ENCODE data around the gene TRIM65. TPM values are rescaled to one million over a fixed set of nuclear protein-coding genes. Genes with fewer than 3 reads are reported as not detected.

TRIM65 gene
- total and polyA plus RNA-seq, 2 of the 13 experiments (the other 11 are each of a cell fraction or from before 2014, with no cell fraction given): 10.3 to 22.4 TPM

DNA sequence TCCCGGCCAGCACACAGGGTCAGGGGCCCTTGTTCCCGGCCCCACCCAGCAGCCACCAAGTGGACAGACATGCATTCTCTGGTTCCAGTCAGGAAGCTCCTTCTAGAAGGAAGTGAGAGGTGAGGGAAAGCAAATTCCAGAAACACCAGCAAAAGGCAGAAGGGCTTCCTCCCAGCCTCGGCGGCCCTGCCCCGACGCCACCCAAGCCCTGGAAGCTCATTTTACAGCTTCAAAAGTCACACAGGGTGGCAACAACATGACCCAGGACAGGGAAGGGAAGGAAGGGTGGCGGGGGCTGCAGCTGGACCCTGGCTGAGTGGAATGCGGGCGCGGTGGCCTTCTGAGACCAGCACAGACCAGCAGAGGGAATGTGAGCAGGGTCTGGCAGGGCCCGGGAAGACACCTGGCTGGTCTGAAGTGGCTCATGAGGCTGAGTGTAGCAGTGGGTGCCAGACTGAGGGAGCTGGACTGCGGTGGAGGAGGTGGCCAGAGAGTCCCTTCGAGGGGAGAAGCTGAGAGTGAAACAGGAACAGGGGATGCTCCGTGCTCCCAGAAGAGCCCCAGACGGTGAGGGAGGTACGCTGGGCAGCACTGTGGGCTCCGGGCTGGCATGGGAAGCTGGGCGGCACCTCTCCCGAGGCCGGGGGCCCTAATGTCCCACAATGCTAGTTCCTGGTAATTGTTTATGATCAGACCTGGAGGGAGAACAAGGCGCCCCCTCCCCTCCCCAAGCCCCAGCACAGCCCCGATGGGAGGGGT is 50.6 kb downstream of the TRIM65 start (continued):
- TF ChIP-seq, protein P1, sequence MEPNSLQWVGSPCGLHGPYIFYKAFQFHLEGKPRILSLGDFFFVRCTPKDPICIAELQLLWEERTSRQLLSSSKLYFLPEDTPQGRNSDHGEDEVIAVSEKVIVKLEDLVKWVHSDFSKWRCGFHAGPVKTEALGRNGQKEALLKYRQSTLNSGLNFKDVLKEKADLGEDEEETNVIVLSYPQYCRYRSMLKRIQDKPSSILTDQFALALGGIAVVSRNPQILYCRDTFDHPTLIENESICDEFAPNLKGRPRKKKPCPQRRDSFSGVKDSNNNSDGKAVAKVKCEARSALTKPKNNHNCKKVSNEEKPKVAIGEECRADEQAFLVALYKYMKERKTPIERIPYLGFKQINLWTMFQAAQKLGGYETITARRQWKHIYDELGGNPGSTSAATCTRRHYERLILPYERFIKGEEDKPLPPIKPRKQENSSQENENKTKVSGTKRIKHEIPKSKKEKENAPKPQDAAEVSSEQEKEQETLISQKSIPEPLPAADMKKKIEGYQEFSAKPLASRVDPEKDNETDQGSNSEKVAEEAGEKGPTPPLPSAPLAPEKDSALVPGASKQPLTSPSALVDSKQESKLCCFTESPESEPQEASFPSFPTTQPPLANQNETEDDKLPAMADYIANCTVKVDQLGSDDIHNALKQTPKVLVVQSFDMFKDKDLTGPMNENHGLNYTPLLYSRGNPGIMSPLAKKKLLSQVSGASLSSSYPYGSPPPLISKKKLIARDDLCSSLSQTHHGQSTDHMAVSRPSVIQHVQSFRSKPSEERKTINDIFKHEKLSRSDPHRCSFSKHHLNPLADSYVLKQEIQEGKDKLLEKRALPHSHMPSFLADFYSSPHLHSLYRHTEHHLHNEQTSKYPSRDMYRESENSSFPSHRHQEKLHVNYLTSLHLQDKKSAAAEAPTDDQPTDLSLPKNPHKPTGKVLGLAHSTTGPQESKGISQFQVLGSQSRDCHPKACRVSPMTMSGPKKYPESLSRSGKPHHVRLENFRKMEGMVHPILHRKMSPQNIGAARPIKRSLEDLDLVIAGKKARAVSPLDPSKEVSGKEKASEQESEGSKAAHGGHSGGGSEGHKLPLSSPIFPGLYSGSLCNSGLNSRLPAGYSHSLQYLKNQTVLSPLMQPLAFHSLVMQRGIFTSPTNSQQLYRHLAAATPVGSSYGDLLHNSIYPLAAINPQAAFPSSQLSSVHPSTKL (CRISPR knock-in tag; IDR thresholded peaks at IDR 0.05): no peak
- TF ChIP-seq SMARCC2 (IDR thresholded peaks at IDR 0.05): no peak
- TF ChIP-seq, protein P2, sequence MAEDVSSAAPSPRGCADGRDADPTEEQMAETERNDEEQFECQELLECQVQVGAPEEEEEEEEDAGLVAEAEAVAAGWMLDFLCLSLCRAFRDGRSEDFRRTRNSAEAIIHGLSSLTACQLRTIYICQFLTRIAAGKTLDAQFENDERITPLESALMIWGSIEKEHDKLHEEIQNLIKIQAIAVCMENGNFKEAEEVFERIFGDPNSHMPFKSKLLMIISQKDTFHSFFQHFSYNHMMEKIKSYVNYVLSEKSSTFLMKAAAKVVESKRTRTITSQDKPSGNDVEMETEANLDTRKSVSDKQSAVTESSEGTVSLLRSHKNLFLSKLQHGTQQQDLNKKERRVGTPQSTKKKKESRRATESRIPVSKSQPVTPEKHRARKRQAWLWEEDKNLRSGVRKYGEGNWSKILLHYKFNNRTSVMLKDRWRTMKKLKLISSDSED (CRISPR knock-in tag; IDR thresholded peaks at IDR 0.05): no peak
- 0 out of 2 replicates have a peak, but pooled peaks have one; percentile 22 for TF ChIP-seq ZNF572 (CRISPR knock-in tag; IDR thresholded peaks at IDR 0.05)
- TF ChIP-seq ZNF761 (CRISPR knock-in tag; conservative IDR thresholded peaks at IDR 0.05): no peak
- TF ChIP-seq, protein P3, sequence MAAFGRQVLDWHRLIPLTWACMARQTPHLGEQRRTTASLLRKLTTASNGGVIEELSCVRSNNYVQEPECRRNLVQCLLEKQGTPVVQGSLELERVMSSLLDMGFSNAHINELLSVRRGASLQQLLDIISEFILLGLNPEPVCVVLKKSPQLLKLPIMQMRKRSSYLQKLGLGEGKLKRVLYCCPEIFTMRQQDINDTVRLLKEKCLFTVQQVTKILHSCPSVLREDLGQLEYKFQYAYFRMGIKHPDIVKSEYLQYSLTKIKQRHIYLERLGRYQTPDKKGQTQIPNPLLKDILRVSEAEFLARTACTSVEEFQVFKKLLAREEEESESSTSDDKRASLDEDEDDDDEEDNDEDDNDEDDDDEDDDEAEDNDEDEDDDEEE (CRISPR knock-in tag; IDR thresholded peaks at IDR 0.05): no peak
- TF ChIP-seq CTCF (CRISPR knock-in tag; IDR thresholded peaks at IDR 0.05): 0 out of 2 replicates have a peak, but pooled peaks have one; percentile 6
- TF ChIP-seq, protein P4, sequence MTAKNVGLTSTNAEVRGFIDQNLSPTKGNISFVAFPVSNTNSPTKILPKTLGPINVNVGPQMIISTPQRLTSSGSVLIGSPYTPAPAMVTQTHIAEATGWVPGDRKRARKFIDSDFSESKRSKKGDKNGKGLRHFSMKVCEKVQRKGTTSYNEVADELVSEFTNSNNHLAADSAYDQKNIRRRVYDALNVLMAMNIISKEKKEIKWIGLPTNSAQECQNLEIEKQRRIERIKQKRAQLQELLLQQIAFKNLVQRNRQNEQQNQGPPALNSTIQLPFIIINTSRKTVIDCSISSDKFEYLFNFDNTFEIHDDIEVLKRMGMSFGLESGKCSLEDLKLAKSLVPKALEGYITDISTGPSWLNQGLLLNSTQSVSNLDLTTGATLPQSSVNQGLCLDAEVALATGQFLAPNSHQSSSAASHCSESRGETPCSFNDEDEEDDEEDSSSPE (CRISPR knock-in tag; IDR thresholded peaks at IDR 0.05): peak; percentile 14; the same call in 1 of the 2 replicates
- TF ChIP-seq SP4 (CRISPR knock-in tag; IDR thresholded peaks at IDR 0.05): 0 out of 2 replicates have a peak, but pooled peaks have one; percentile 7
- TF ChIP-seq GMEB1 (CRISPR knock-in tag; IDR thresholded peaks at IDR 0.05; ENCODE audit: borderline replicate concordance): 0 out of 2 replicates have a peak, but pooled peaks have one; percentile 4
- TF ChIP-seq ZNF468 (CRISPR knock-in tag; IDR thresholded peaks at IDR 0.05): 0 out of 2 replicates have a peak, but pooled peaks have one; percentile 33

Data from HepG2 (cell line).